Thymus (tissue), 11 donors: ENCODE data around the gene DNAJC4. TPM values are rescaled to one million over a fixed set of nuclear protein-coding genes. Genes with fewer than 3 reads are reported as not detected.

Experiments
- DNase-seq, 9 donors: peaks; one replicate each; pipeline ENCODE4 v3.0.0-alpha.2; 2013; ENCODE audit warnings: low spot score in 9 of 9, low read depth in 6 of 9, missing footprints in 1 of 9
- H3K27ac ChIP-seq, 2 donors: one replicate each; pipeline ENCODE4 v1.5.1; 2013; ENCODE audit warnings: control low read depth in 1 of 2, low read depth in 1 of 2, low read length in 1 of 2, mild to moderate bottlenecking in 1 of 2, moderate library complexity in 1 of 2
- H3K27me3 ChIP-seq, 2 donors: one replicate each; pipeline ENCODE4 v1.5.1; 2013; ENCODE audit warnings: low read length in 1 of 2; ENCODE audit not compliant: control insufficient read depth in 2 of 2, insufficient read depth in 1 of 2
- H3K36me3 ChIP-seq, 2 donors: one replicate each; pipeline ENCODE4 v1.5.1; 2013; ENCODE audit warnings: low read length in 1 of 2, mild to moderate bottlenecking in 1 of 2, moderate library complexity in 1 of 2; ENCODE audit not compliant: control insufficient read depth in 2 of 2, insufficient read depth in 2 of 2
- H3K4me1 ChIP-seq, 2 donors: one replicate each; pipeline ENCODE4 v1.5.1; 2013; ENCODE audit warnings: low read length in 2 of 2; ENCODE audit not compliant: control insufficient read depth in 2 of 2, insufficient read depth in 2 of 2
- H3K4me3 ChIP-seq, 2 donors: one replicate each; pipeline ENCODE4 v1.5.1; 2013; ENCODE audit warnings: low read length in 2 of 2, control low read depth in 1 of 2, mild to moderate bottlenecking in 1 of 2
- H3K9me3 ChIP-seq, 2 donors: one replicate each; pipeline ENCODE4 v1.5.1; 2013; ENCODE audit warnings: low read length in 1 of 2, mild to moderate bottlenecking in 1 of 2; ENCODE audit not compliant: control insufficient read depth in 2 of 2, insufficient read depth in 1 of 2
- WGBS: extraction: QIAGEN DNeasy Blood & Tissue Kit; methylation state at CpG from one replicate; pipeline ENCODE4 v1.1.7; 2013; 5-methylcytosine and 5-hydroxymethylcytosine counted together
- polyA plus RNA-seq: library from polyadenylated mRNA; stranded (reverse); fragments of 200-250 nt; gene quantifications from one replicate; pipeline ENCODE4 v1.2.3, GENCODE V29; 2013
- total RNA-seq: library from RNA; stranded (reverse); fragments of 120-200 nt; gene quantifications from one replicate; pipeline ENCODE4 v1.2.4, GENCODE V29; 2013
- donor health status: healthy.

Gene DNAJC4
- total and polyA plus RNA-seq, 2 donors: 18.1 to 134 TPM

- Histone ChIP-seq H3K27ac (no peak overlapping the region), H3K4me1 (peaks cover 23 to 66% of the 10 kb centered on the region in 2 donors), H3K4me3 (no peak overlapping the region), H3K27me3 (peaks cover 0 to 16% of the 10 kb centered on the region in 2 donors), H3K36me3 (peaks cover 6 to 12% of the 10 kb centered on the region in 2 donors), H3K9me3 (peaks cover 0 to 6% of the 10 kb centered on the region in 2 donors)
- DNase-seq: no peak
- WGBS: 97% methylated on average over 8 of the region's 8 CpGs
Measured at GRCh38 chr11:64232967-64233315, 2.6 kb downstream of the DNAJC4 start.

GRCh38 chr11:64233913-64234586 is 3.7 kb downstream of the DNAJC4 start, which contains the start of gene VEGFB:
Gene VEGFB (plus strand): TSS chr11:64234584. CDS start chr11:64234834, 250 bp downstream.
- Histone ChIP-seq H3K4me3 (peak within 1 kb of the TSS; percentile 46 to 72), H3K27ac (peak within 1 kb of the TSS in 1 of 2 donors; percentile 54), H3K27me3 (peaks cover 0 to 16% of the 10 kb centered on the region in 2 donors), H3K4me1 (peaks cover 22 to 76% of the 10 kb centered on the region in 2 donors), H3K36me3 (peaks cover 6 to 20% of the 10 kb centered on the region in 2 donors), H3K9me3 (peaks cover 0 to 6% of the 10 kb centered on the region in 2 donors)
- DNase-seq: peak in 1 of 9 donors; percentile 62
- 15% methylated on average over 52 of the region's 62 CpGs for WGBS

DNA sequence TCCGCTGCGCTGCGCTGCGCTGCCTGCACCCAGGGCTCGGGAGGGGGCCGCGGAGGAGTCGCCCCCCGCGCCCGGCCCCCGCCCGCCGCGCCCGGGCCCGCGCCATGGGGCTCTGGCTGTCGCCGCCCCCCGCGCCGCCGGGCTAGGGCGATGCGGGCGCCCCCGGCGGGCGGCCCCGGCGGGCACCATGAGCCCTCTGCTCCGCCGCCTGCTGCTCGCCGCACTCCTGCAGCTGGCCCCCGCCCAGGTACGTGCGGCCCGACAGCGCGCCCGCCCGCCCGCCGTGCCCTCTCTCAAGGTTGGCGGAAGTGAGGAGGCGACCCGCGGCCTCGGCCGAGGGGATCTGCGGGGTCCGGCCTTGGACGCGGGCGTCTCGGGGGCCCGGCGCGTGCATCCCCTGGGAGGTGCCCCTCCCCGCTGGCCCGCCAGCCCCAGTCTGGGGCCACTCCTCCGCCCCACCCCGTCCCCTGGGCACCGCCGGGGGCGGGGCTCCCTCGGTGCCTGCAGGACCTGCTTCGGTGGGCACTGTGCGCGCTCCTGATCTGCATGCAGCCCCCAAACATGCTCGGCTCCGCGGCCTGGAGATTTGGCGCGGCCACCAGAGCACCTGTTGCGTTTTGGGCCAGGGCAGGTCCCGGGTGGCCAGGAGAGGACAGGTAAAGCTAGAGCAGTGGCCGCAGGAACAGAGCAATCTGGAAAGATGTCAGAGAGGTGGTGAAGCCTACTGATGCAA is 4.5 kb downstream of the DNAJC4 start:
- H3K27ac ChIP-seq: peak overlapping the region in 1 of 2 donors; percentile 54
- 2% methylated on average over 80 of the region's 80 CpGs for WGBS
- peaks cover 0 to 6% of the 10 kb centered on the region in 2 donors for H3K9me3 ChIP-seq
- peaks cover 0 to 16% of the 10 kb centered on the region in 2 donors for H3K27me3 ChIP-seq
- DNase-seq: peak in 1 of 9 donors; percentile 69
- peaks cover 6 to 19% of the 10 kb centered on the region in 2 donors for H3K36me3 ChIP-seq
- H3K4me3 ChIP-seq: peak overlapping the region; percentile 46 to 72
- peaks cover 14 to 75% of the 10 kb centered on the region in 2 donors for H3K4me1 ChIP-seq

GRCh38 chr11:64235437-64236161 is 5.3 kb downstream of the DNAJC4 start:
- H3K9me3 ChIP-seq: peaks cover 0 to 3% of the 10 kb centered on the region in 2 donors
- no peak for DNase-seq
- no peak overlapping the region for H3K27ac ChIP-seq
- peaks cover 0 to 12% of the 10 kb centered on the region in 2 donors for H3K27me3 ChIP-seq
- peaks cover 6 to 19% of the 10 kb centered on the region in 2 donors for H3K36me3 ChIP-seq
- peaks cover 13 to 76% of the 10 kb centered on the region in 2 donors for H3K4me1 ChIP-seq
- H3K4me3 ChIP-seq: peak overlapping the region; percentile 46 to 72
- WGBS: 96% methylated on average over 12 of the region's 12 CpGs

DNA sequence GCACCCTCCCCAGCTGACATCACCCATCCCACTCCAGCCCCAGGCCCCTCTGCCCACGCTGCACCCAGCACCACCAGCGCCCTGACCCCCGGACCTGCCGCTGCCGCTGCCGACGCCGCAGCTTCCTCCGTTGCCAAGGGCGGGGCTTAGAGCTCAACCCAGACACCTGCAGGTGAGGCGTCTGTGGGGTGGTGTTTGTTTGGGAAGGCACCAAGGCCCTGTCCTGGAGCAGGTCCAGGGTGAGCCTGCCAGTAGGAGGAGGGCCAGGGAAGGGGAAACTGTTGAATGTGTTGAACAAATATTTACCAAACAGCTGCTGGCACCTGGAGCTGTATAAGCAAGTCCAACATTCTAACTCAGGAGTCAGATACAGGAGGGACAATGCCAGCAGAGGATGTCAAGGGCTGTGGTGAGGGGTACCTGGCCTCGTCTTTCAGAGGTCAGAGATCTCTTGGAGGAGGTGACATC is 7.2 kb downstream of the DNAJC4 start:
- Histone ChIP-seq H3K4me3 (no peak overlapping the region), H3K4me1 (peaks cover 14 to 66% of the 10 kb centered on the region in 2 donors), H3K27me3 (peaks cover 0 to 11% of the 10 kb centered on the region in 2 donors), H3K36me3 (peaks cover 6 to 19% of the 10 kb centered on the region in 2 donors), H3K27ac (peak overlapping the region; percentile 50 to 99), H3K9me3 (peaks cover 0 to 9% of the 10 kb centered on the region in 2 donors)
- WGBS: 95% methylated on average over 12 of the region's 12 CpGs
- DNase-seq: no peak

DNA sequence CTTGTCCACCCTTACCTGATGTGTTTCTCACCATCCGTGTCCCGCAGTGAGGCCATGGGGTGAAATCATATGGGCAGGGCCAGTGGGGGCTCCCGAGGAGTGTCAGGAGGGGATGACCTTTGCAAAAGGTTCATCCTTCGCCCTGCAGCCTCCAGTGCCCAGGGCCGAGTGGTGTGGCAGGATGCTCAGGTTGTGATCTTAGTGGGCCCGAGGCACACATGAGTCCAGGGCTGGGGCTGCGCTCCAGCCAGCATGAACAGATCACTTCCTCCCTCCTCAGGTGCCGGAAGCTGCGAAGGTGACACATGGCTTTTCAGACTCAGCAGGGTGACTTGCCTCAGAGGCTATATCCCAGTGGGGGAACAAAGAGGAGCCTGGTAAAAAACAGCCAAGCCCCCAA is 7.7 kb downstream of the DNAJC4 start:
- Histone ChIP-seq H3K27ac (peak overlapping the region; percentile 50 to 99), H3K4me1 (peaks cover 16 to 68% of the 10 kb centered on the region in 2 donors)
- no peak for DNase-seq

GRCh38 chr11:64238999-64239398 is 8.7 kb downstream of the DNAJC4 start:
- peaks cover 15 to 19% of the 10 kb centered on the region in 2 donors for H3K36me3 ChIP-seq
- peaks cover 0 to 4% of the 10 kb centered on the region in 2 donors for H3K27me3 ChIP-seq
- WGBS: 93% methylated on average over 5 of the region's 5 CpGs
- peak in 1 of 9 donors; percentile 48 for DNase-seq
- no peak overlapping the region for H3K4me3 ChIP-seq
- H3K27ac ChIP-seq: peak overlapping the region; percentile 25 to 99
- peaks cover 13 to 70% of the 10 kb centered on the region in 2 donors for H3K4me1 ChIP-seq
- peaks cover 0 to 9% of the 10 kb centered on the region in 2 donors for H3K9me3 ChIP-seq

More for the DNA sequence above, 7.7 kb downstream of the DNAJC4 start:
- peaks cover 0 to 9% of the 10 kb centered on the region in 2 donors for H3K9me3 ChIP-seq
- H3K27me3 ChIP-seq: peaks cover 0 to 11% of the 10 kb centered on the region in 2 donors
- peaks cover 6 to 19% of the 10 kb centered on the region in 2 donors for H3K36me3 ChIP-seq
- 95% methylated on average over 9 of the region's 9 CpGs for WGBS
- no peak overlapping the region for H3K4me3 ChIP-seq

- H3K36me3 ChIP-seq: peaks cover 19 to 22% of the 10 kb centered on the region in 2 donors
- peak overlapping the region in 1 of 2 donors; percentile 80 for H3K4me3 ChIP-seq
- DNase-seq: no peak
- H3K27me3 ChIP-seq: peaks cover 0 to 2% of the 10 kb centered on the region in 2 donors
- WGBS: 84% methylated on average over 11 of the region's 11 CpGs
- peaks cover 13 to 77% of the 10 kb centered on the region in 2 donors for H3K4me1 ChIP-seq
- peaks cover 0 to 9% of the 10 kb centered on the region in 2 donors for H3K9me3 ChIP-seq
- H3K27ac ChIP-seq: peak overlapping the region; percentile 96 to 99
Measured at GRCh38 chr11:64239662-64240434, 9.5 kb downstream of the DNAJC4 start.
